ENCODE data around the gene SNX9.

DNA sequence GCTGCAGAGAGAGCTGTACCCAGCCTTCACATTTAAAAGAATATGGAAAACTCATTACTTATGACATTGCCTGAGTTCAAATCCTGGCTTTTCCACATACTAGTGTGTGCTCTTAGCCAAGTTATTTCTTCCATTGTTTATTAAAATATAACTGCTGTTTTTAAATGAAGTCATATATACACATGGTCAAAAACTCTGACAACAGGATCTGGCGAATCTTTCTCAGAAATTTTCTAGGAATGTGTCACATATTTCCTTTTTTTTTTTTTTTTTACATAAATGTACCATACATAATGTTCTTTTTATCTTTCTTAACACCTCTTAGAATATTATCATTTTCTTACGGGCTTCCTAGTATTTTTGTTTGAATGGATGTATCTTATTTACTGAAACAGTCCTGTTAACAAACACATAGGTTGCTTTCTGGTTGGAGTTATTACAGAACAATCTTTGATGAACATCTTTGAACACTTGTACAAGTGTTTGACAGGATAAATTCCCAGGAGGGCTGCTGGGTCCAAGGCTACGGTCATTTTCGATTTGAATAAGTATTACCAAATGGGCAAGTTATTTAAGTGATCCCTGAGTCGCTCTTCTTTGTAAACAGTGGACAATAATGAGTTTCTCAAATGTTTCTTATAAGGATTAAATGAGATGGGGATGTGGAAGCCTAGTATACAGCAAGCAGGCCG lies 1.6 kb upstream of the SNX9 start:
- TF ChIP-seq, protein P1, sequence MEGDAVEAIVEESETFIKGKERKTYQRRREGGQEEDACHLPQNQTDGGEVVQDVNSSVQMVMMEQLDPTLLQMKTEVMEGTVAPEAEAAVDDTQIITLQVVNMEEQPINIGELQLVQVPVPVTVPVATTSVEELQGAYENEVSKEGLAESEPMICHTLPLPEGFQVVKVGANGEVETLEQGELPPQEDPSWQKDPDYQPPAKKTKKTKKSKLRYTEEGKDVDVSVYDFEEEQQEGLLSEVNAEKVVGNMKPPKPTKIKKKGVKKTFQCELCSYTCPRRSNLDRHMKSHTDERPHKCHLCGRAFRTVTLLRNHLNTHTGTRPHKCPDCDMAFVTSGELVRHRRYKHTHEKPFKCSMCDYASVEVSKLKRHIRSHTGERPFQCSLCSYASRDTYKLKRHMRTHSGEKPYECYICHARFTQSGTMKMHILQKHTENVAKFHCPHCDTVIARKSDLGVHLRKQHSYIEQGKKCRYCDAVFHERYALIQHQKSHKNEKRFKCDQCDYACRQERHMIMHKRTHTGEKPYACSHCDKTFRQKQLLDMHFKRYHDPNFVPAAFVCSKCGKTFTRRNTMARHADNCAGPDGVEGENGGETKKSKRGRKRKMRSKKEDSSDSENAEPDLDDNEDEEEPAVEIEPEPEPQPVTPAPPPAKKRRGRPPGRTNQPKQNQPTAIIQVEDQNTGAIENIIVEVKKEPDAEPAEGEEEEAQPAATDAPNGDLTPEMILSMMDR (IDR thresholded peaks at IDR 0.05), result no peak
- TF ChIP-seq POLR2A (IDR thresholded peaks at IDR 0.05), result no peak

Measured in body of pancreas (tissue), 4 donors.